ENCODE measurements around the gene RIC8A. TPM values are rescaled to one million over a fixed set of nuclear protein-coding genes. Genes with fewer than 3 reads are reported as not detected.
A peak's percentile ranks its signal among the peaks of the same experiment; 100 is the strongest.

Gene RIC8A
- total RNA-seq, 2 donors from 2014 or later, result 77.1 to 92.6 TPM

- peaks cover 14% of the 10 kb centered on the region for H3K4me1 ChIP-seq (ENCODE audit: control insufficient read depth, insufficient read depth, low read length)
- no peaks in the 10 kb centered on the region for H3K27me3 Mint-ChIP-seq (ENCODE audit: insufficient read depth)
- no peaks in the 10 kb centered on the region for H3K9me3 ChIP-seq (ENCODE audit: control insufficient read depth, low read length)
- H3K27ac ChIP-seq (ENCODE audit: low read depth, low read length), result no peak overlapping the region
- no peaks in the 10 kb centered on the region for H3K27me3 ChIP-seq (ENCODE audit: control insufficient read depth, insufficient read depth, low read length, poor library complexity, severe bottlenecking)
- 94 to 96% methylated on average over 6 to 7 of the region's 7 CpGs for WGBS, 2 experiments (ENCODE audit: insufficient coverage in 1 of 2, insufficient read length in 1 of 2)
- no peak overlapping the region for H3K27ac Mint-ChIP-seq
- H3K4me1 Mint-ChIP-seq, result peaks cover 10% of the 10 kb centered on the region
- peaks cover 68% of the 10 kb centered on the region for H3K36me3 ChIP-seq (ENCODE audit: control insufficient read depth, insufficient read depth, low read length)
- no peak overlapping the region for H3K4me3 ChIP-seq (ENCODE audit: low read length)
- H3K36me3 Mint-ChIP-seq (ENCODE audit: low read depth), result peaks cover 59% of the 10 kb centered on the region
- no peaks in the 10 kb centered on the region for H3K9me3 Mint-ChIP-seq
- H3K9ac ChIP-seq (ENCODE audit: extremely low read depth, low read length, poor library complexity, severe bottlenecking), result no peak overlapping the region
- no peak for TF ChIP-seq CTCF (conservative IDR thresholded peaks at IDR 0.05)
- H3K4me3 Mint-ChIP-seq, result no peak overlapping the region
- DNase-seq, result peak; percentile 35
These were observed 6.6 kb downstream of the RIC8A start for GRCh38 chr11:214083-214482.

- peak; percentile 35 for DNase-seq
- peaks cover 55% of the 10 kb centered on the region for H3K36me3 ChIP-seq (ENCODE audit: control insufficient read depth, insufficient read depth, low read length)
- TF ChIP-seq CTCF (conservative IDR thresholded peaks at IDR 0.05), result no peak
- WGBS, 2 experiments (ENCODE audit: insufficient coverage in 1 of 2, insufficient read length in 1 of 2), result 94 to 100% methylated on average over 2 to 4 of the region's 4 CpGs
- no peak overlapping the region for H3K9ac ChIP-seq (ENCODE audit: extremely low read depth, low read length, poor library complexity, severe bottlenecking)
- no peaks in the 10 kb centered on the region for H3K9me3 Mint-ChIP-seq
- H3K4me1 ChIP-seq (ENCODE audit: control insufficient read depth, insufficient read depth, low read length), result no peaks in the 10 kb centered on the region
- H3K4me3 ChIP-seq (ENCODE audit: low read length), result no peak overlapping the region
- H3K27ac ChIP-seq (ENCODE audit: low read depth, low read length), result peak overlapping the region; percentile 29
- no peaks in the 10 kb centered on the region for H3K9me3 ChIP-seq (ENCODE audit: control insufficient read depth, low read length)
- H3K27ac Mint-ChIP-seq, result peak overlapping the region; percentile 75
- no peaks in the 10 kb centered on the region for H3K4me1 Mint-ChIP-seq
- no peak overlapping the region for H3K4me3 Mint-ChIP-seq
- no peaks in the 10 kb centered on the region for H3K27me3 ChIP-seq (ENCODE audit: control insufficient read depth, insufficient read depth, low read length, poor library complexity, severe bottlenecking)
- H3K27me3 Mint-ChIP-seq (ENCODE audit: insufficient read depth), result no peaks in the 10 kb centered on the region
- peaks cover 53% of the 10 kb centered on the region for H3K36me3 Mint-ChIP-seq (ENCODE audit: low read depth)
These were observed 8.1 kb downstream of the RIC8A start for GRCh38 chr11:215581-216037.

GRCh38 chr11:216081-216974 lies 8.8 kb downstream of the RIC8A start:
- Histone ChIP-seq H3K9ac (ENCODE audit: extremely low read depth, low read length, poor library complexity, severe bottlenecking) (no peak overlapping the region), H3K36me3 (ENCODE audit: control insufficient read depth, insufficient read depth, low read length) (peaks cover 47% of the 10 kb centered on the region), H3K9me3 (ENCODE audit: control insufficient read depth, low read length) (no peaks in the 10 kb centered on the region), H3K27ac (ENCODE audit: low read depth, low read length) (no peak overlapping the region), H3K4me3 (ENCODE audit: low read length) (no peak overlapping the region), H3K27me3 (ENCODE audit: control insufficient read depth, insufficient read depth, low read length, poor library complexity, severe bottlenecking) (no peaks in the 10 kb centered on the region), H3K4me1 (ENCODE audit: control insufficient read depth, insufficient read depth, low read length) (no peaks in the 10 kb centered on the region)
- 93 to 99% methylated on average over 10 to 11 of the region's 11 CpGs for WGBS, 2 experiments (ENCODE audit: insufficient coverage in 1 of 2, insufficient read length in 1 of 2)
- H3K4me3 Mint-ChIP-seq, result no peak overlapping the region
- H3K27ac Mint-ChIP-seq, result peak overlapping the region; percentile 75
- no peaks in the 10 kb centered on the region for H3K27me3 Mint-ChIP-seq (ENCODE audit: insufficient read depth)
- no peaks in the 10 kb centered on the region for H3K4me1 Mint-ChIP-seq
- H3K9me3 Mint-ChIP-seq, result no peaks in the 10 kb centered on the region
- TF ChIP-seq CTCF (conservative IDR thresholded peaks at IDR 0.05), result no peak
- H3K36me3 Mint-ChIP-seq (ENCODE audit: low read depth), result peaks cover 46% of the 10 kb centered on the region
- DNase-seq, result peak; percentile 34
